Kidney (tissue), 14 donors: Measurements from ENCODE around the gene WDR91. TPM values are rescaled to one million over a fixed set of nuclear protein-coding genes. Genes with fewer than 3 reads are reported as not detected.

Experiments used
- DNase-seq, 5 donors: peaks; one replicate each; pipeline ENCODE4 v3.0.0-alpha.2; 2013 to 2020
- FAIRE-seq: peaks from 2 replicates; lab custom pipeline; 2012; peaks lifted over from hg19 to GRCh38; lab: Jason Lieb, UNC
- H3K27ac ChIP-seq, 2 donors: one replicate each; pipeline ENCODE4 v1.7.0; 2013; ENCODE audit warnings: low read depth in 2 of 2, low read length in 2 of 2, inconsistent platforms in 1 of 2
- H3K27me3 ChIP-seq: one replicate; pipeline ENCODE4 v1.7.1; 2013; ENCODE audit warnings: low read length, inconsistent platforms; ENCODE audit not compliant: control insufficient read depth, insufficient read depth
- H3K36me3 ChIP-seq, 3 donors: one replicate each; pipeline versions ENCODE4 v1.7.0 to v1.7.1; 2013; ENCODE audit warnings: low read length in 3 of 3, control low read depth in 1 of 3, inconsistent platforms in 1 of 3; ENCODE audit not compliant: insufficient read depth in 3 of 3, control insufficient read depth in 2 of 3
- H3K4me1 ChIP-seq, 3 donors: one replicate each; pipeline versions ENCODE4 v1.7.0 to v1.7.1; 2013; ENCODE audit warnings: low read length in 3 of 3, inconsistent platforms in 1 of 3, low read depth in 1 of 3; ENCODE audit not compliant: control insufficient read depth in 2 of 3, insufficient read depth in 2 of 3
- H3K4me3 ChIP-seq, 3 donors: one replicate each; pipeline versions ENCODE4 v1.7.0 to v1.8.1; 2013; ENCODE audit warnings: low read length in 3 of 3, control low read depth in 1 of 3, inconsistent platforms in 1 of 3
- H3K9ac ChIP-seq, 3 donors: one replicate each; pipeline versions ENCODE4 v1.7.0 to v1.7.1; 2013; ENCODE audit warnings: low read length in 3 of 3, control low read depth in 1 of 3, inconsistent platforms in 1 of 3
- H3K9me3 ChIP-seq, 3 donors: one replicate each; pipeline versions ENCODE4 v1.7.0 to v1.7.1; 2013; ENCODE audit warnings: low read length in 3 of 3, control low read depth in 1 of 3, inconsistent platforms in 1 of 3; ENCODE audit not compliant: control insufficient read depth in 2 of 3, insufficient read depth in 1 of 3
- CTCF ChIP-seq: IDR thresholded peaks from 3 replicates; pipeline ENCODE4 v1.5.1; 2012; ENCODE audit warnings: mild to moderate bottlenecking, moderate library complexity, borderline replicate concordance; ENCODE audit not compliant: insufficient read depth; ENCODE audit errors: extremely low read depth
- intact Hi-C: fragments of 100-400 bp; cut with DNase I; formaldehyde crosslinking; loops from one replicate; pipeline ENCODE4 v1.11.1; 2022
- polyA plus RNA-seq: library from polyadenylated mRNA; stranded (reverse); fragments of 350-450 nt; fragmentation: Illumina TruSeq; extraction: RNeasy Lipid Tissue Mini Kit (QIAGEN cat#74804); gene quantifications from one replicate; pipeline ENCODE4 v1.2.3, GENCODE V29; 2014; ENCODE audit warnings: low read depth, low replicate concordance; ENCODE audit not compliant: insufficient read depth
- total RNA-seq: library from RNA; stranded (reverse); fragmentation: NEBNext Ultra II Directional; extraction: Animal tissue kit (Norgen Biotek cat#: 25700); gene quantifications from one replicate; pipeline ENCODE4 v1.2.1, GENCODE V29; 2021
- donor health status: control.
- donor health status: control.
- donor health status: control.
- donor health status: control.
- donor health status: control.
- donor health status: DM: yes; HTN: yes; CAD: no.
- donor health status: Normal renal cell carcinoma (clear cell type).

The WDR91 gene
- total and polyA plus RNA-seq, 2 donors from 2014 or later, result 27.8 to 73.9 TPM

- Histone ChIP-seq H3K36me3 (peaks cover 10 to 85% (median 45%) of the 10 kb centered on the region in 3 donors), H3K27me3 (no peaks in the 10 kb centered on the region), H3K4me1 (peaks cover 0 to 20% (median 9%) of the 10 kb centered on the region in 3 donors), H3K9ac (no peak overlapping the region), H3K9me3 (no peaks in the 10 kb centered on the region), H3K4me3 (no peak overlapping the region), H3K27ac (no peak overlapping the region)
- FAIRE-seq (no peak), DNase-seq (no peak)
- intact Hi-C loops, result no loop called here
- TF ChIP-seq CTCF, result no peak
Measured at GRCh38 chr7:135197343-135197742, 14.0 kb downstream of the WDR91 start.

GRCh38 chr7:135195968-135196629 lies 15.2 kb downstream of the WDR91 start:
- H3K36me3 ChIP-seq, result peaks cover 11 to 85% (median 43%) of the 10 kb centered on the region in 3 donors
- intact Hi-C loops, result no loop called here
- peak in 2 of 5 donors; percentile 25 to 58 for DNase-seq

DNA sequence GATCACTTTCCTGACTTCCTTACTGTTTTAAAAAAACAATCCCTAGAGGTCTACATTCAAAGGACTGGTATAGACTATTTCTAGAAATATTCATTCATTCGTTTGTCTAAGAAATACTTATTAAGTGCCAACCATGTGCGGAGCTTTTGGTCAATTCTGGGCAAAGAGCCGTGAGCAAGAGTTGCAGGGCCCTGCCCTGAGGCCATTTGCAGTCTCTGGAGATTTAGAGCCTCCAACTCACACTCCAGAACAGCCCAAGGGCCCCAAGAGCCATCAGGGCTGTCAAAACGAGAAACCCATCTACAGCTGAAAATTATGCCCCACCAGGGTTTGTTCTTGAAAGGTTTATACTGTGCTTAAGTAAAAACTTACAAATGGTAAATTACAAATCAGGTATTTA lies 16.2 kb downstream of the WDR91 start:
- Histone ChIP-seq H3K4me1 (peaks cover 0 to 14% (median 2%) of the 10 kb centered on the region in 3 donors), H3K36me3 (peaks cover 8 to 85% (median 44%) of the 10 kb centered on the region in 3 donors), H3K9ac (no peak overlapping the region), H3K9me3 (no peaks in the 10 kb centered on the region), H3K4me3 (no peak overlapping the region), H3K27me3 (no peaks in the 10 kb centered on the region), H3K27ac (no peak overlapping the region)
- no peak for DNase-seq
- intact Hi-C loops, result no loop called here
- no peak for FAIRE-seq
- TF ChIP-seq CTCF, result no peak

More at GRCh38 chr7:135195968-135196629, 15.2 kb downstream of the WDR91 start:
- no peaks in the 10 kb centered on the region for H3K9me3 ChIP-seq
- no peak for FAIRE-seq
- no peak overlapping the region for H3K4me3 ChIP-seq
- peaks cover 0 to 20% (median 2%) of the 10 kb centered on the region in 3 donors for H3K4me1 ChIP-seq
- H3K9ac ChIP-seq, result no peak overlapping the region
- no peaks in the 10 kb centered on the region for H3K27me3 ChIP-seq
- H3K27ac ChIP-seq, result no peak overlapping the region
- TF ChIP-seq CTCF, result no peak
